Measurements from ENCODE around the gene MISFA.

MISFA gene

GRCh38 chr11:18600915-18601569 lies 1.5 kb downstream of the MISFA start:
- ATAC-seq (ENCODE audit: low read depth), result no peak
- Histone ChIP-seq H3K4me1 (ENCODE audit: insufficient read depth, poor library complexity, severe bottlenecking) (no peaks in the 10 kb centered on the region), H3K9me3 (ENCODE audit: severe bottlenecking) (no peaks in the 10 kb centered on the region), H3K36me3 (ENCODE audit: low read depth) (peaks cover 7% of the 10 kb centered on the region; the same call in 1 of the 2 replicates), H3K4me3 (ENCODE audit: severe bottlenecking) (no peak overlapping the region), H3K27ac (ENCODE audit: poor library complexity, severe bottlenecking) (no peak overlapping the region), H3K27me3 (ENCODE audit: insufficient read depth, poor library complexity, severe bottlenecking) (no peaks in the 10 kb centered on the region)
- no peak for TF ChIP-seq CTCF (IDR thresholded peaks at IDR 0.05; ENCODE audit: poor library complexity, severe bottlenecking)
- DNase-seq (ENCODE audit: low spot score), result no peak

GRCh38 chr11:18608376-18608775 lies 8.8 kb downstream of the MISFA start:
- Histone ChIP-seq H3K27ac (ENCODE audit: poor library complexity, severe bottlenecking) (no peak overlapping the region), H3K36me3 (ENCODE audit: low read depth) (peaks cover 50% of the 10 kb centered on the region), H3K4me3 (ENCODE audit: severe bottlenecking) (no peak overlapping the region), H3K27me3 (ENCODE audit: insufficient read depth, poor library complexity, severe bottlenecking) (no peaks in the 10 kb centered on the region), H3K9me3 (ENCODE audit: severe bottlenecking) (no peaks in the 10 kb centered on the region), H3K4me1 (ENCODE audit: insufficient read depth, poor library complexity, severe bottlenecking) (no peaks in the 10 kb centered on the region)
- DNase-seq (ENCODE audit: low spot score), result no peak
- no peak for TF ChIP-seq CTCF (IDR thresholded peaks at IDR 0.05; ENCODE audit: poor library complexity, severe bottlenecking)
- ATAC-seq (ENCODE audit: low read depth), result no peak

GRCh38 chr11:18611196-18611595 lies 11.6 kb downstream of the MISFA start:
- Histone ChIP-seq H3K4me1 (ENCODE audit: insufficient read depth, poor library complexity, severe bottlenecking) (no peaks in the 10 kb centered on the region), H3K4me3 (ENCODE audit: severe bottlenecking) (no peak overlapping the region), H3K9me3 (ENCODE audit: severe bottlenecking) (no peaks in the 10 kb centered on the region), H3K36me3 (ENCODE audit: low read depth) (peaks cover 62% of the 10 kb centered on the region), H3K27ac (ENCODE audit: poor library complexity, severe bottlenecking) (no peak overlapping the region), H3K27me3 (ENCODE audit: insufficient read depth, poor library complexity, severe bottlenecking) (no peaks in the 10 kb centered on the region)
- ATAC-seq (ENCODE audit: low read depth) (no peak), DNase-seq (ENCODE audit: low spot score) (no peak)
- TF ChIP-seq CTCF (IDR thresholded peaks at IDR 0.05; ENCODE audit: poor library complexity, severe bottlenecking), result no peak

GRCh38 chr11:18612394-18612793 lies 12.8 kb downstream of the MISFA start:
- Histone ChIP-seq H3K27ac (ENCODE audit: poor library complexity, severe bottlenecking) (no peak overlapping the region), H3K9me3 (ENCODE audit: severe bottlenecking) (no peaks in the 10 kb centered on the region), H3K4me3 (ENCODE audit: severe bottlenecking) (no peak overlapping the region), H3K36me3 (ENCODE audit: low read depth) (peaks cover 65% of the 10 kb centered on the region), H3K27me3 (ENCODE audit: insufficient read depth, poor library complexity, severe bottlenecking) (no peaks in the 10 kb centered on the region), H3K4me1 (ENCODE audit: insufficient read depth, poor library complexity, severe bottlenecking) (no peaks in the 10 kb centered on the region)
- DNase-seq (ENCODE audit: low spot score), result no peak
- no peak for TF ChIP-seq CTCF (IDR thresholded peaks at IDR 0.05; ENCODE audit: poor library complexity, severe bottlenecking)
- no peak for ATAC-seq (ENCODE audit: low read depth)

GRCh38 chr11:18614667-18615066 lies 15.1 kb downstream of the MISFA start:
- ATAC-seq (ENCODE audit: low read depth), result no peak
- DNase-seq (ENCODE audit: low spot score), result peak; percentile 61
- no peak for TF ChIP-seq CTCF (IDR thresholded peaks at IDR 0.05; ENCODE audit: poor library complexity, severe bottlenecking)
- no peak overlapping the region for H3K4me3 ChIP-seq (ENCODE audit: severe bottlenecking)
- H3K4me1 ChIP-seq (ENCODE audit: insufficient read depth, poor library complexity, severe bottlenecking), result peaks cover 7% of the 10 kb centered on the region
- peaks cover 45% of the 10 kb centered on the region for H3K36me3 ChIP-seq (ENCODE audit: low read depth)
- H3K27ac ChIP-seq (ENCODE audit: poor library complexity, severe bottlenecking), result no peak overlapping the region
- no peaks in the 10 kb centered on the region for H3K27me3 ChIP-seq (ENCODE audit: insufficient read depth, poor library complexity, severe bottlenecking)
- H3K9me3 ChIP-seq (ENCODE audit: severe bottlenecking), result no peaks in the 10 kb centered on the region

Data from RWPE2 (cell line).